ENCODE measurements around the gene TGFBRAP1. TPM values are rescaled to one million over a fixed set of nuclear protein-coding genes. Genes with fewer than 3 reads are reported as not detected.
"Not testable (repeated sequence)": the region's sequence is repeated elsewhere in the genome, so short reads cannot be mapped to it uniquely, and the experiment has no call there.

The TGFBRAP1 gene
- total RNA-seq, 4 donors from 2014 or later: 20.9 to 30.8 (median 23.2) TPM

GRCh38 chr2:105257981-105258380, 71.6 kb downstream of the TGFBRAP1 start:
- WGBS, 2 donors: 87% methylated on average over 3 of the region's 3 CpGs
- peaks cover 0 to 9% (median 0%) of the 10 kb centered on the region in 3 donors for H3K36me3 ChIP-seq
- H3K4me1 ChIP-seq: no peaks in the 10 kb centered on the region
- TF ChIP-seq EP300 (IDR thresholded peaks at IDR 0.05) (no peak), POLR2A (IDR thresholded peaks at IDR 0.05) (no peak), CTCF (IDR thresholded peaks at IDR 0.05) (no peak)
- no peaks in the 10 kb centered on the region for H3K9me3 ChIP-seq
- H3K4me3 ChIP-seq: no peak overlapping the region
- no peaks in the 10 kb centered on the region for H3K27me3 ChIP-seq
- no peak overlapping the region for H3K27ac ChIP-seq
- DNase-seq (ENCODE audit: low spot score in 2 of 2): no peak

GRCh38 chr2:105256431-105257047, 73.0 kb downstream of the TGFBRAP1 start:
- H3K27me3 ChIP-seq: no peaks in the 10 kb centered on the region
- no peak overlapping the region for H3K4me3 ChIP-seq
- no peaks in the 10 kb centered on the region for H3K36me3 ChIP-seq
- no peak overlapping the region for H3K27ac ChIP-seq
- H3K4me1 ChIP-seq: no peaks in the 10 kb centered on the region
- DNase-seq (ENCODE audit: low spot score in 2 of 2): no peak
- 78 to 80% methylated on average over 11 of the region's 11 CpGs for WGBS, 2 donors
- no peaks in the 10 kb centered on the region for H3K9me3 ChIP-seq
- no peak for TF ChIP-seq EP300 (IDR thresholded peaks at IDR 0.05)
- TF ChIP-seq POLR2A (IDR thresholded peaks at IDR 0.05): no peak
- no peak for TF ChIP-seq CTCF (IDR thresholded peaks at IDR 0.05)

DNA sequence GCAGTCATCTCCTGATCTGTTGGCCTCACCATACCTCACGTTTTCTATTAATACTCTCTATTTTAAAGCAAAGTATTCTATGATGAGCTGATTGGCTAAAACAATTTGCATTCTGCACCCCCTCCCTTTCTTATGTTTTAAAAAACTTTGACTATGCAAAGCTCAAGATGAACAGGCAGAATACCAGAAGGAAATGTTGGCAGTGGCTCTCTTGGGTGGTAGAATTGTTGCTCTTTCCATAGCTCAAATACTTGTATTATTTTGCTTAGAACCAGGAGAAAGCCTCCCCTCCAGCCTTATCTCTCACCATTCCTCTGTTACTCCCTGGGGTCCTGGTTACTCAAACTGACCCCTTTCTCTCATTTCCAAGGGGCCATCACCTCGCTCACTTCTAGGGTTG, 73.6 kb downstream of the TGFBRAP1 start:
- 80 to 85% methylated on average over 2 of the region's 2 CpGs for WGBS, 2 donors
- no peak for DNase-seq (ENCODE audit: low spot score in 2 of 2)
- TF ChIP-seq POLR2A (IDR thresholded peaks at IDR 0.05) (no peak), EP300 (IDR thresholded peaks at IDR 0.05) (no peak), CTCF (IDR thresholded peaks at IDR 0.05) (no peak)
- Histone ChIP-seq H3K27ac (no peak overlapping the region), H3K4me1 (no peaks in the 10 kb centered on the region), H3K27me3 (no peaks in the 10 kb centered on the region), H3K36me3 (no peaks in the 10 kb centered on the region), H3K9me3 (no peaks in the 10 kb centered on the region), H3K4me3 (no peak overlapping the region)

GRCh38 chr2:105254531-105255210, 74.9 kb downstream of the TGFBRAP1 start:
- WGBS, 2 donors: 78 to 84% methylated on average over 5 of the region's 5 CpGs
- Histone ChIP-seq H3K9me3 (no peaks in the 10 kb centered on the region), H3K27ac (no peak overlapping the region), H3K4me3 (no peak overlapping the region), H3K36me3 (no peaks in the 10 kb centered on the region), H3K4me1 (peaks cover 0 to 6% (median 0%) of the 10 kb centered on the region in 4 donors), H3K27me3 (no peaks in the 10 kb centered on the region)
- TF ChIP-seq POLR2A (IDR thresholded peaks at IDR 0.05): no peak
- no peak for TF ChIP-seq CTCF (IDR thresholded peaks at IDR 0.05)
- TF ChIP-seq EP300 (IDR thresholded peaks at IDR 0.05): no peak
- DNase-seq (ENCODE audit: low spot score in 2 of 2): no peak

DNA sequence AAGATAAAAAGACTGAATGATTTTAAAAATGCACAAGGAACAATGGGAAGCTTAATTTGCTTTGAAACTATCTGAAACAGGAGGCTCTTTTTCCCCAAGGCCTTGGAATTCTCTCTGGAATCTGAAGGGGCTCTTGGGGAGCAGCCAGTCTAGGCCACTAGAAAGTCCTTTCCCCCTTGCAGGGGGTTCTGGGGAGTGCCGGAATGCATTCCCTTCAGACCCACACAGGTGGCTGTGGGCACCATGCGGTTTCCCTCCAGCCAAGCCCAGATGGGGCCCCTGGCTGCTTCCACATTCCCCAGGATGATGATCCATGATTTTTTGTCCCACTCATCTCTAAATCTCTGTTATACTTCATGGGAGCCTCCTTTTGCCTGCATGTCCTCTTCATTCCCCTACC, 77.3 kb downstream of the TGFBRAP1 start:
- Histone ChIP-seq H3K4me3 (no peak overlapping the region), H3K27me3 (no peaks in the 10 kb centered on the region), H3K4me1 (peaks cover 0 to 10% (median 0%) of the 10 kb centered on the region in 4 donors), H3K9me3 (no peaks in the 10 kb centered on the region), H3K27ac (no peak overlapping the region), H3K36me3 (no peaks in the 10 kb centered on the region)
- no peak for TF ChIP-seq EP300 (IDR thresholded peaks at IDR 0.05)
- TF ChIP-seq POLR2A (IDR thresholded peaks at IDR 0.05): no peak
- TF ChIP-seq CTCF (IDR thresholded peaks at IDR 0.05): no peak
- 62 to 64% methylated on average over 2 of the region's 2 CpGs for WGBS, 2 donors
- DNase-seq (ENCODE audit: low spot score in 2 of 2): no peak

DNA sequence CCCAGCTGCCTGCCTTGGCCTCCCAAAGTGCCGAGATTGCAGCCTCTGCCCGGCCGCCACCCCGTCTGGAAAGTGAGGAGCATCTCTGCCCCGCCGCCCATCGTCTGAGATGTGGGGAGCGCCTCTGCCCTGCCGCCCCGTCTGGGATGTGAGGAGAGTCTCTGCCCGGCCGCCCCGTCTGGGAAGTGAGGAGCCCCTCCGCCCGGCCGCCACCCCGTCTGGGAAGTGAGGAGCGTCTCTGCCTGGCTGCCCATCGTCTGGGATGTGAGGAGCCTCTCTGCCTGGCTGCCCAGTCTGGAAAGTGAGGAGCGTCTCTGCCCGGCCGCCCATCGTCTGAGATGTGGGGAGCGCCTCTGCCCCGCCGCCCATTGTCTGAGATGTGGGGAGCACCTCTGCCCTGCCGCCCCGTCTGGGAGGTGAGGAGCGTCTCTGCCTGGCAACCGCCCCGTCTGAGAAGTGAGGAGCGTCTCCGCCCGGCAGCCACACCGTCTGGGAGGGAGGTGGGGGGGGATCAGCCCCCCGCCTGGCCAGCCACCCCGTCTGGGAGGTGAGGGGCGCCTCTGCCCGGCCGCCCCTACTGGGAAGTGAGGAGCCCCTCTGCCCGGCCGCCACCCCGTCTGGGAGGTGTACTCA, 78.4 kb downstream of the TGFBRAP1 start:
- H3K4me1 ChIP-seq: peaks cover 0 to 10% (median 0%) of the 10 kb centered on the region in 4 donors
- WGBS, 2 donors: 94 to 97% methylated on average over 39 to 42 of the region's 43 CpGs
- not testable (repeated sequence) for H3K9me3 ChIP-seq; H3K27me3 ChIP-seq; H3K27ac ChIP-seq; DNase-seq (ENCODE audit: low spot score in 2 of 2); H3K4me3 ChIP-seq; H3K36me3 ChIP-seq

Measured in tibial nerve (tissue), 4 donors.